NCI-H187 treated with DMSO at 0.1 percent for 48 hours (cell line): Measurements from ENCODE around the gene TNRC18.

Experiments used
- DNase-seq: peaks from one replicate; lab custom pipeline; 2025; lab: John Stamatoyannopoulos, UW

The TNRC18 gene

DNA sequence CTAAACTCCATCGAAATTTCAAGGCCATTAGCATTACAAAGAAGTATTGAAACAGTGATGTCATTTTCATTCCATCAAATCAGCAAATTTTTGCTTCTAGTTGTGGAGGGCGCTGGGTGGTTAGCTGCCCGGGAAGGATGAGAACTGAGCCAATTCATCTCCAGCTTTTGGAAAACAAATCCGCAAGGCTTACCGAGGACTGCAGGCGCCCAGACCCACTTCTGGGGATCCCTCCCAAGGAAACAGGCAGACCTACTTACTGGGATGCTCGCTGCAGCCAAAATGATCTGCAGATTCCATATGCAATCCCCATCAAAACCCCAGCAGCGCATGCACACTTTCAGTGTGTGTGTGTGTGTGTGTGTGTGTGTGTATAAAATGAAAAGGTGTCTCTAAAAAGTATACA lies 19.2 kb downstream of the TNRC18 start:
- no peak for DNase-seq

DNA sequence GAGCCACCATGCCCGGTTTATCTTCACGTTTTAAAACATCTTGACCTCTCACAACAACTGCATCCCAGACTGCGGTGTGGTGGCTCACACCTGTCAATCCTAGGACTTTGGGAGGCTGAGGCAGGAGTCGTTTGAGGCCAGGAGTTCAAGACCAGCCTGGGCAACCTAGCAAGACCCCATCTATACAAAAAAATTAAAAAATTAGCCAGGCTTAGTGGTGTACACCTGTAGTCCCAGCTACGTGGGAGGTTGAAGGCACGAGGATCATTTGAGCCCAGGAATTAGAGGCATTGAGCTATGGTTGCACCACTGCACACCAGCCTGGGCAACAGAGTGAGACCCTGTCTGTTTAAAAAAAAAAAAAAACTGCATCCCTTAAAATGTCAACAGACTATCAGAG lies 20.2 kb downstream of the TNRC18 start:
- no peak for DNase-seq

- no peak for DNase-seq
Observed at GRCh38 chr7:5397736-5398135, 25.9 kb downstream of the TNRC18 start.

DNA sequence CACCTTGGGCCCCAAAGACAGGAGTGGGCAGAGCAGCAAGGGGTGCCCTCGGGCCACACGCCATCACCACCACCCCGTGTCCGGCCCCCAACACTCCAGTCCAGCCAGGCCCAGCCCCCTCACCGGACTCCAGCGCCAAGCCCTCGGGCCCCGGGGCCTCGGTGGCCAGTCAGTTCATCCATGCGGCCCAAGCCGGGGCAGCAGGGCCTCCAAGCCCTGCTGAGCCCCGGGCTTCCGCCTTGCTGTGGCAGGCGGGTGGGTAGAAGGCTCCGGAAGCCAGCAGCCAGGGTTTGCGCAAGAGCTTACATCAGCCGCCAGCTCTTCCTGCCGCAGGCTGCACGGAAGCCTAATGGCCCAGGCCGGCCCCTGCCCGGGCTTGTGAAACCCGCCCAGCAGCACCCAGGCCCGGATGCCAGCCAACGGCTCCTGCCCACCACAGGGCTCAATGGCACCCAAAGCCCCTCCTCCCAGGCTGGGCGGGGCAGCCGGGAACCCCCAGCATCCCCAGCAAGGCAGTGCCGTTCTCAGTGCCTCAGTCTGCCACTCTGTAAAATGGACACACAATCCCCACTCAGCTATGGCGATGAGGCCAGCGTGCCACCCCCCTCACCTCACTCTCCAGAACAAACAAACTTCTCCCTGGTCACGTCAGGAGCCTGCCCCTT lies 26.5 kb downstream of the TNRC18 start:
- DNase-seq, result no peak

- no peak for DNase-seq
Observed at GRCh38 chr7:5396542-5396941, 27.1 kb downstream of the TNRC18 start.

- DNase-seq, result no peak
Observed at GRCh38 chr7:5395246-5395645, 28.4 kb downstream of the TNRC18 start.

DNA sequence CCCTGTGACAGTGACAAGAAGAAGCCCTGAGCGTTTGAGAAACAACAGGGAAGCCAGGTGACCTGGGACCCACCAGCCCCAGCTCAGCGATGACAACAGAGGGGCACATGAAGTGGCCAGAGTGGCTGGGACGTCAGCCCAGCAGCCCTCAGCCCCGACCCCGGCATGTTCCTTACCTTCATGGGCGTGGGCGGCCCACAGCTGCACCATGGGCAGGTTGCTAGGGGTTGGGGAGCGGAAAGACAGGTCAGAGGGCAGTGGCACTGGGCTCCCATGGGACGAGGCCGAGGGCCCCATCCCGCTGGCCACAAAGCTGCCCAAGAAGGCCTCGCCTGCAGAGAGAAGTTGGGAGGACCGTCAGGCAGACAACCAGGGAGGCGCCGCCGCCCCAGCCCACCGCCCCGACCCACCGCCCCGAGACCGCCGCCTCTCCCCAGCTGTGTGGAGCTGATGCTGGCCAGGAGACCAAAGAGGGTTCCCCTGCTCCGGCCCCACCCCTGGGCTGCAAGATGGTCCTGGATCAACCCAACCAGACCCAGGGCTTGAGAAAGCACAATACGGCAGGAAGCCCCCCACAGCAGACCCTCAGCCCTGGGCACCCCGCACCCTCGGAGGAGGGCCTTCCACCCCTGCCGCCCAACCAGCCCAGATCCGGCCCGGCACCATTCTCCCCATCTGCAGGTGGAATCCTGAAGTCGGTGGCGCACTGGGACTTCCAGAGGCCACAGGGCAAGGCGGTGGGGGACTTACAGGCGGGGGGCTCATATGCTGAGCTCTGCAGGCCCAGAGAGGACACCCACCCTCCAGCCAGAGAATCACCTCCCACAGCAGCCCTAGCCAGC lies 29.1 kb downstream of the TNRC18 start:
- no peak for DNase-seq

GRCh38 chr7:5393748-5394147 lies 29.9 kb downstream of the TNRC18 start:
- DNase-seq, result no peak

DNA sequence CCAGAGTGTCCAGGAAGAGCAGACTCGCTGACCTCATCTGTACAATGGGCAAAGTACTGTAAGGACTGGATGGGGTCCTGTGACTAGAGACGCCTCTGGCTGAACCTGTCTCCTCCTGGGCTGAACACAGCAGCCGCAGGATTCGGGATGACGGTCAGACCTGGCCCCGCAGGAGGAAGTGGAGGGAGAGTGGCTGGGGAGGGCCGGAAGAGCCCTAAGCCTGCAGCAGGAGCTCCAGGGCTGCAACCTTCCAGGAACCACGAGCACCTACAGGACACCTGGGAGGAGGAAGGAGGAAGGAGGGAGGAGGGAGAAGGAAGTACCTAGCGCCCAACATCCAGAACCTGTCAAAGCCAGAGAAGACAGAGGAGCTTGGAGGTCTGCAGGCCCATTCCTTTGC lies 30.3 kb downstream of the TNRC18 start:
- DNase-seq, result no peak

- no peak for DNase-seq
Observed at GRCh38 chr7:5390918-5391317, 32.7 kb downstream of the TNRC18 start.

DNA sequence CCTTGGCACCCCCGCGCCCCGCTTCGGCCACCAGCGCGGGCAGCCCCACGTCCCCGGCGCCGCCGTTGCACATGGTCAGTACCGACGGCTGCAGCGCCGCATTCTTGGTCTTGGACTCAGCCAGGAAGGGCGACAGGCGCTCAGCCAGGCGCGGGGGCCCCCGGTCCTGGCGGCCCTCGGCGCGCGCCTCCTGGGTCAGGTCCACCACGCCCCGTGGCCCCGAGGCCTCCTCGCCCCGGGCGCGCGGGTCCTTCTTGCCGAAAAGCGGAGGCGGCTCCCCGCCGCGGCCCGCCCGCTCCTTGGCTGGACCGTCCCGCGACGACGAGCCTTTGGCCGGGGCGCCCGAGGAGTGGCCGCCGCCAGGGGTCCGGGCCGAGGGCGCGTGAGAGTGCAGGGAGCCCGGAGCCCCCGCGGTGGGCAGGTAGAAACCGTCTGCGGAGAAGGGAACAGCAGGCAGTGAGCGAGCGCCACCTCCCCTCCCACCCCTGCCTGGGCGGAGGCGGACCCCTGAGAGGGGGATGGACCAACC lies 34.7 kb downstream of the TNRC18 start:
- no peak for DNase-seq

DNA sequence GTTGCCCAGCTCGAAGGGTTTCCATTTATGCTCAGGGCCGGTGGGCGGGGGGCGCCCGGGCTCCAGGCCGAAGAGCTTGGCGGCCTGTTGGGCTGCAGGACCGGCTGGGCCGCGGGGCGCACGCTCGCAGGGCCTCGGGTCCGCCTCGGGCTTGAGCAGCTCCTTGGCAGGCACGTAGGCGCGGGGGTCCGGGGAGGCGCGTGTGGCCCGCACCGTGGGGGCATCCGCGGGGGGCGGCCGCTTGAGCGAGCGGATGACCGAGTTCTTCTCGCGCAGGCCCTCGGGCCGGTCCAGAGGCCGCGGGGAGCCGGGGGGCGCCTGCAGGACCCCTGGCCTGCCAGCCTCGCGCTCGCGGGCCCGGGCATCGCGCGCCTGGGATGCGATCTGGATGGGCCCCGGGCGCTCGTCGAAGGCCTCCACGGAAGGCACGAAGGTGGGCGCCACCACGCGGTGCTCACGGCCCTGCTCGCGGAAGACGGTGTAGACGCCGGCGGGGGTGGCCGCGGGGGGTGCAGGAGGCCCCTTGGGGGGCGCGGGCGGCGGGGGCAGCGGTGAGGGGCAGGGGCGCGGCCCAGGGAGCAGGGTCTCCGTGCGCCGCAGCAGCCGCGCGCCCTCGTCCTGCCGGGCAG lies 35.2 kb downstream of the TNRC18 start:
- DNase-seq, result no peak

- no peak for DNase-seq
Observed at GRCh38 chr7:5387711-5388245, 35.9 kb downstream of the TNRC18 start.

DNA sequence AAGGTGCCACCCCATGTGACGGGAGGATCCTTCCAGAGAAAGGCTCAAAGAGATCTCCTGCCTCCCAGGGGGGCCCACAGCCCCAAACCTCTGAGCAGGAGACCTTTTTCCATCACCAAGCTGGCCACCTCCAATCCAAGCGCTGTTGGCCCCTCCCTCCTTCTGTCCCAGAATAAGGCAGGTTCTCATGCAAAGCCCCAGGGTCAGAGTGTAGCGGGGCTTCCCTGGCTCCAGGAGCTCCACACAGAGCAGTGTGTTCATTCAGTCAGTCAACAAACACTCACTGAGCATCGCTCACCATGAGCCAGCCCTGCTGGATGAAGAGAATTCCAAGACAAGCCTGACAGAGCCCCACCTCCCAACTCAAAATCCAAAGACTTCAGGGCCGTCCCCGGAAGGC lies 39.0 kb downstream of the TNRC18 start:
- no peak for DNase-seq

DNA sequence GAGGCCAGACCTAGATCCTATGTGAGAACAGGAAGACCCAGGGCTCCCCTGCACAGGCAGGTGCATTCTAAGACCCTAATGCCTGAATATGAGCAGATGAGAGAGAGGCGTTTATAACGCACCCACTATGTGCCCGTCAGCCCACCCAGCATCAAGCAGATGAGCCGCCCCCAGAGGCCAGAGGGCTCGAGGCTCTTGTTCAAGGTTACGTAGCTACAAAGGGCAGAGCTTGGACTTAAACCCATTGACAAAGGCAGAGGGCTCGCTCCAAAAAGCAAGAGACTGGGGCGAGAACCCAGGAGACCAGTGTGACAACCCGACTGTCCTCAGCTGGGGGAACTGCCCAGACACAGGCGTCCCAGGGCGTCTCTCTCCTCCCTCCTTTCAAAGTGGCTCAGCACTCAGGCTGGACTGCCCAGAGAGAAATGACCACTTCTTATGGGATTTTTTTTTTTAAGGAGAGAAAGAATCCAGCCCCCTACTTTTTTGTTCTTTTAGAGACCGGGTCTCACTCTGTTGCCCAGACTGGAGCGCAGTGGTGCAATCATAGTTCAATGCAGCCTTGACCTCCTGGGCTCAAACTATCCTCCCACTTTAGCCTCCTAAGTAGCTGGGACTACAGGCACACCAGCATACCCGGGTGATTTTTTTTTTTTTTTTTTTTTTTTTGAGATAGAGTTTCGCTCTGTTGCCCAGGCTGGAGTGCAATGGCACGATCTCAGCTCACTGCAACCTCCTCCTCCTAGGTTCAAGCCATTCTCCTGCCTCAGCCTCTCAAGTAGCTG lies 40.1 kb downstream of the TNRC18 start:
- no peak for DNase-seq

DNA sequence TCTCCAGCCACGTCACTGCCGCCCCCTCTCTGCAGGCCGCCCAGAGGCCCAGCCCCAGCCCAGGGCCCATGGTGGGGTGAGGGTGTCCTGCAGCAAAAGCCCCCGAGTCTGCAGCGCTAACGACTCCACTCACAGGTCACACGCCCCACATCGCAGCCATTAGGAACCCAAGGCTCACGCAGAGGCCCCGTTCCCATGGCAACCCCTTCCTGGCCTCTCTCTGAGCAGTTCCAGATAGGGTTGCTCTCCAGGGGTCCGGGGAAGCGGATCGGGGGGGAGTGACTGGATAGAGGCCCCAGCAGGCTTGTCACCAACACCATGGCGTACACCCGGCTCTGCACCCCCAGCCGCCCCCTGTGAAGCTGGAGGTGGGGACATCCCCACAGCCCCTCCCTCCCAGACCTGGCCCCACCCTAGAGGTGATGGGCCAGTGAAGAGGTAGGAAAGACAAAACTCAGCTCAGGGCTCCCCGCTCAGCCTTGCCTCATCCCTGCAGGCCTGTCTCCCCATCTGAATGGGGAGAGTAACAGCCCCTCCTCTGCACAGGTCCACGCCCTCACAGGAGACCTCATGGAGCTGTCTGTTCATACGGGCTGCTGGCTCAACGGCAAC lies 41.2 kb downstream of the TNRC18 start:
- DNase-seq, result no peak

DNA sequence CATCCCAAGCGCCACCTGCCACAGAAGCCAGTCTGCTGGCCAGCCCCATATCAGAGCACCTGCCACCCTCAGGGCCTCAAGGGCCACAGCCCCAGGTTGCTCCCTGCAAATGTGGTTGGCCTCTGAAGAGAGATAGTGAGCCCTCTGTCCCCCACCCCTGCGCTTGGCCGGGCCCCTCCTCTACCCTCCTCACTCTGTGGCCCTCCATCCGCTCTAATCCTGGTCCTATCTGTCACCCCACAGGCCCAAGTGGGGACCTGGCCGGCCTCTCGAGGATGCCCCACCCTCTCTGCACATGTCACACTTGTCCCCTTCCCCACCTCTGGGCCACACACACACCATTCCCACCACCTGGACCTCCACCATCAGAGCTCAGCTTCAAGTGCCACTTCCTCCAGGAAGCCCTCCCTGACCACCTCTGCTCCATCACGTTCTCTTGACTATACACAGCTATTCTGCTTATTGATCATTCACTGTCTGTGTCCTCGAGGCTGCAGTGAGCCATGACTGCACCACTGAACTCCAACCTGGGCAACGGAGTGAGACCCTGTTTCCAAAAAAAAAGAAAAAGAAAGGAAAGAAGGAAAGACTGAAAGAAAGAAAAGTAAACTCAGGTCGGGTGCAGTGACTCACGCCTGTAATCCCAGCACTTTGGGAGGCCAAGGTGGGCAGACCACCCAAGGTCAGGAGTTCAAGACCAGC lies 42.4 kb downstream of the TNRC18 start:
- no peak for DNase-seq

- DNase-seq, result no peak
Observed at GRCh38 chr7:5380350-5381070, 43.1 kb downstream of the TNRC18 start.

GRCh38 chr7:5379546-5379945 lies 44.1 kb downstream of the TNRC18 start:
- no peak for DNase-seq

- no peak for DNase-seq
Observed at GRCh38 chr7:5377816-5378215, 45.8 kb downstream of the TNRC18 start.
